ENCODE measurements around the gene GSTA1.
"Not testable (repeated sequence)": the region's sequence is repeated elsewhere in the genome, so short reads cannot be mapped to it uniquely, and the experiment has no call there.

The GSTA1 gene

DNA sequence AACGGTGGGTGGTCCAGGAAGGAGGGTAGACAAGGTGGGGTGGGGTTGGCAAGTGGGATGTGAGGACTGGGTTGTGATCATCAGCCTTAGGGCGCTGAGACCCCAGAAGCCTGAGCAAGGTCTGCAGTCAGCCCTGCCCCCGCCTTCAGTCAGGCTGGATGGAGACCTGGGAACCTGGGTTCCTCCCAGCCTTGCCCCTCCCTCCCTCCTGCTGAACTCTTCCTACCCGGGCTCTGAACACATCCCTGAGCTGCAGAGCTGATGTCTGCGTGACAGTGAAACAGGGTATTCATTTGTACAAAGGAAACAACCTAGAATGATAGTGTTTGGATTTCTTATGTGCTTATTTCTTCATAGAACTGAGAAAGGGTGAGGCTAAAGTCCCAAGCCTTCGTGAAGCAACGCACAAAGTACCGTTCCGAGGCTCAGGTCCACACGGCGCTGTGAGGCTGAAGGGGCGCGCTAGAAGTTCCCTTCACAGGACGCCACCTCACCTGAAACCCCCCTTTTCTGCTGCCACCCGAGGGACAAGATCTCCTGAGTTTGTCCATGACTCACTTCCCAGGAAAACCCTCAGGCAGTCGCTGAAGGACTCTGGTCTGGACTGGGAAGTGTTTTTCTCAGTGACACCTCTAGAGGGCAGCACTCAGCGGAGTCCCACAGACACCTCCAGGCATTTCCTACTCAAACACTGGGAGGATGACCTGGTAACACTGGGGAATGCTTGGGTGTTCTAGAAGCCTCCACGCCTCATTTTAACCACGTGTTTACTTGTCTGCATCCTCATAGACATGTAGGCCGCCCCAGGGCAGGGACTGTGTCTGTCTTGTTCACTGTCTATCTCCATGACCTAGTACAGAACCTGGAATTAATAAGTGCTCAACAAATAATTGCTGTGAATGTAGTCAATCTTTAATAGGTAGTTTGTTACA, 35.8 kb upstream of the GSTA1 start:
- Histone ChIP-seq H3K4me1 (no peaks in the 10 kb centered on the region), H3K27me3 (ENCODE audit: control insufficient read depth, insufficient read depth, low read length) (no peaks in the 10 kb centered on the region), H3K4me3 (ENCODE audit: low read depth, low read length) (no peak overlapping the region), H3K9me3 (ENCODE audit: control insufficient read depth, low read length) (no peaks in the 10 kb centered on the region), H3K36me3 (ENCODE audit: control insufficient read depth, insufficient read depth, low read length) (no peaks in the 10 kb centered on the region), H3K79me2 (no peaks in the 10 kb centered on the region), H2AFZ (peak overlapping the region; percentile 72), H3K27ac (no peak overlapping the region), H3K9ac (no peak overlapping the region), H3K4me2 (ENCODE audit: low read length) (no peak overlapping the region)
- TF ChIP-seq, protein P1, sequence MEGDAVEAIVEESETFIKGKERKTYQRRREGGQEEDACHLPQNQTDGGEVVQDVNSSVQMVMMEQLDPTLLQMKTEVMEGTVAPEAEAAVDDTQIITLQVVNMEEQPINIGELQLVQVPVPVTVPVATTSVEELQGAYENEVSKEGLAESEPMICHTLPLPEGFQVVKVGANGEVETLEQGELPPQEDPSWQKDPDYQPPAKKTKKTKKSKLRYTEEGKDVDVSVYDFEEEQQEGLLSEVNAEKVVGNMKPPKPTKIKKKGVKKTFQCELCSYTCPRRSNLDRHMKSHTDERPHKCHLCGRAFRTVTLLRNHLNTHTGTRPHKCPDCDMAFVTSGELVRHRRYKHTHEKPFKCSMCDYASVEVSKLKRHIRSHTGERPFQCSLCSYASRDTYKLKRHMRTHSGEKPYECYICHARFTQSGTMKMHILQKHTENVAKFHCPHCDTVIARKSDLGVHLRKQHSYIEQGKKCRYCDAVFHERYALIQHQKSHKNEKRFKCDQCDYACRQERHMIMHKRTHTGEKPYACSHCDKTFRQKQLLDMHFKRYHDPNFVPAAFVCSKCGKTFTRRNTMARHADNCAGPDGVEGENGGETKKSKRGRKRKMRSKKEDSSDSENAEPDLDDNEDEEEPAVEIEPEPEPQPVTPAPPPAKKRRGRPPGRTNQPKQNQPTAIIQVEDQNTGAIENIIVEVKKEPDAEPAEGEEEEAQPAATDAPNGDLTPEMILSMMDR (IDR thresholded peaks at IDR 0.05) = peak; percentile 79

DNA sequence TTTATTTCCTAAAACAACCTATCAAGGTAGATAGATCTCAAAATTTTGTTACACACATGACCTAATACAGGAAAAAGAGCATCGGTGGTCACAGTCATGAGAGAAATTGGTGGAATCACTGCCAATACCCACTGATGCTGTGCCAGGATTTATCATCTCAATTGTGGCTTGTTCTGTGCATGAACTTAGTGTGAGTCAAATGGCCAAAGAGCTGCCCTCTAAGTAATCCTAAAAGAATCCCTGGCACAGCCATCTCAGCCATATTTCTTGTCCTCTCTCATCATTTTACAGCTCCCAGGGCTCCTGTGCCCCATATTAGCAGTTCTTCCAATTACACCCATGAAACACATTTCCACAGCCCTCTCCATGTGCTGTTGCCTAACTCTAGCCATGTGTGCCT, 30.9 kb upstream of the GSTA1 start:
- Histone ChIP-seq H3K27me3 (ENCODE audit: control insufficient read depth, insufficient read depth, low read length) (no peaks in the 10 kb centered on the region), H3K27ac (no peak overlapping the region), H3K79me2 (no peaks in the 10 kb centered on the region), H3K4me2 (ENCODE audit: low read length) (no peak overlapping the region), H3K9me3 (ENCODE audit: control insufficient read depth, low read length) (no peaks in the 10 kb centered on the region), H2AFZ (no peak overlapping the region), H3K9ac (no peak overlapping the region), H3K36me3 (ENCODE audit: control insufficient read depth, insufficient read depth, low read length) (no peaks in the 10 kb centered on the region), H3K4me1 (no peaks in the 10 kb centered on the region), H3K4me3 (ENCODE audit: low read depth, low read length) (no peak overlapping the region)
- TF ChIP-seq, protein P1 (IDR thresholded peaks at IDR 0.05) = no peak

DNA sequence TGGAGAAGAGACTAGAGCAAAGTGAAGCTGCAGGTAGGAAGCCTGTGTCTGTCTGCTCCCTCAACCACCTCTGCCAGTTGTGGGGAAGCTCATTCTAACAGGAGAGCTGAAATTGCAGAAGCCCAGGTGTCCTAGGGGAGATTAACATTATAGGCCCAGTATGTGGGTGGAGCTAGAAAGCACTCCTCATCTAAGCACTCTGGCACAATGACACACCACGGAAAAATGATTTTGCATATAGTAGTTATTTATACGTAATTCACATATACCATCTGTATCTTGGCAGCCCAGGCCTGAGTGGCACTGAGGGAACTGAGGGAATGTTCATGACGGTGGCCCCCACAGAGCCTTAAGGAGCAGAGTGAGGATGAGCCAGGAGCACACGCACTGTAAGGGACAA, 27.3 kb upstream of the GSTA1 start:
- not testable (repeated sequence) for H3K27me3 ChIP-seq (ENCODE audit: control insufficient read depth, insufficient read depth, low read length); H3K4me2 ChIP-seq (ENCODE audit: low read length); H3K4me3 ChIP-seq (ENCODE audit: low read depth, low read length); H3K36me3 ChIP-seq (ENCODE audit: control insufficient read depth, insufficient read depth, low read length); H3K9ac ChIP-seq; H3K4me1 ChIP-seq; H3K27ac ChIP-seq; H3K79me2 ChIP-seq; H3K9me3 ChIP-seq (ENCODE audit: control insufficient read depth, low read length); H2AFZ ChIP-seq

DNA sequence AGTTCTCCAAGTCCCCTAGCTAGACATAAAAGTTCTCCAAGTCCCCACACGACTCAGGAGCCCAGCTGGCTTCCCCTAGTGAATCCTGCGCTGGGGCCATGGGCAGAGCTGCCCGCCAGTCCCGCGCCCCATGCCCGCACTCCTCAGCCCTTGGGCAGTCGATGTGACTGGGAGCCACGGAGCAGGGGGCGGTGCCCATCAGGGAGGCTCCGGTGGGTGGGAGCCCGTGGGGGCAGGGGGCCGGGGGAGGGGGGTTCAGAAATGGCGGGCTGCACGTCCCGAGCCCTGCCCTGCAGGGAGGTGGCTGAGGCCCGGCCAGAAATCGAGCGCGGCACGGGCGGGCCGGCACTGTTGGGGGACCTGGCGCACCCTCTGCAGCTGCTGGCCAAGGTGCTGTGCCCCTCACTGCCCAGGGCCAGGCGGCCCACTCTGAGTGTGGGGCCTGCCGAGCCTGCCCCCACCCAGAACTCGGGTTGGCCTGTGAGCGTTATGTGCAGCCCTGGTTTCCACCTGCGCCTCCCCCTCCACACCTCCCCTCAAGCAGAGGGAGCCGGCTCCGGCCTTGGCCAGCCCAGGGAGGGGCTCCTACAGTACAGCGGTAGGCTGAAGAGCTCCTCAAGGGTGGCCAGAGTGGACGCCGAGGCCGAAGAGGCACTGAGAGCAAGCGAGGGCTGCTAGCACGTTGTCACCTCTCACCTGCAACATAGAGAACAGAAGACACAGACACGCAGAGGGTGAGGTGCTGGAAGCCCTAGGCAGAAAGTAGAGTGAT, 25.6 kb upstream of the GSTA1 start:
- no peaks in the 10 kb centered on the region for H3K79me2 ChIP-seq
- no peak overlapping the region for H3K9ac ChIP-seq

DNA sequence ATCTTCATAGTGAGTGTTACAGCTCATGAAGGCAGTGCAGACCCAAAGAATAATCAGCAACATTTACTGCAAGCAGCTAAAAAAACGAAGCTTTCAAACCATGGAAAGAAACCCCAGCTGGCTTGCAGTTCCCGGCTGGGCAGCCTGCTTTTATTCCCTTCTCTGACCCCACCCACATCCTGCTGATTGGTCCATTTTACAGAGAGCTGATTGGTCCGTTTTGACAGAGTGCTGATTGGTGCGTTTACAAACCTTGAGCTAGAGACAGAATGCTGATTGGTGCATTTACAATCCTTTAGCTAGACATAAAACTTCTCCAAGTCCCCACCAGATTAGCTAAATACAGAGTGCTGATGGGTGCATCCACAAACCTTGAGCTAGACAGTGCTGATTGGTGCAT, 25.0 kb upstream of the GSTA1 start:
- H3K4me1 ChIP-seq; H3K27me3 ChIP-seq (ENCODE audit: control insufficient read depth, insufficient read depth, low read length); H3K79me2 ChIP-seq; H2AFZ ChIP-seq; H3K36me3 ChIP-seq (ENCODE audit: control insufficient read depth, insufficient read depth, low read length); H3K27ac ChIP-seq; H3K9ac ChIP-seq; H3K4me3 ChIP-seq (ENCODE audit: low read depth, low read length); H3K4me2 ChIP-seq (ENCODE audit: low read length); H3K9me3 ChIP-seq (ENCODE audit: control insufficient read depth, low read length): not testable (repeated sequence)

More for the DNA sequence above, 25.6 kb upstream of the GSTA1 start:
- H3K4me2 ChIP-seq (ENCODE audit: low read length) = no peak overlapping the region
- H2AFZ ChIP-seq = no peak overlapping the region
- H3K27me3 ChIP-seq (ENCODE audit: control insufficient read depth, insufficient read depth, low read length) = no peaks in the 10 kb centered on the region
- TF ChIP-seq, protein P1 (IDR thresholded peaks at IDR 0.05) = no peak
- H3K4me1 ChIP-seq = no peaks in the 10 kb centered on the region
- H3K27ac ChIP-seq = no peak overlapping the region
- no peaks in the 10 kb centered on the region for H3K9me3 ChIP-seq (ENCODE audit: control insufficient read depth, low read length)
- H3K4me3 ChIP-seq (ENCODE audit: low read depth, low read length) = no peak overlapping the region
- H3K36me3 ChIP-seq (ENCODE audit: control insufficient read depth, insufficient read depth, low read length) = no peaks in the 10 kb centered on the region

DNA sequence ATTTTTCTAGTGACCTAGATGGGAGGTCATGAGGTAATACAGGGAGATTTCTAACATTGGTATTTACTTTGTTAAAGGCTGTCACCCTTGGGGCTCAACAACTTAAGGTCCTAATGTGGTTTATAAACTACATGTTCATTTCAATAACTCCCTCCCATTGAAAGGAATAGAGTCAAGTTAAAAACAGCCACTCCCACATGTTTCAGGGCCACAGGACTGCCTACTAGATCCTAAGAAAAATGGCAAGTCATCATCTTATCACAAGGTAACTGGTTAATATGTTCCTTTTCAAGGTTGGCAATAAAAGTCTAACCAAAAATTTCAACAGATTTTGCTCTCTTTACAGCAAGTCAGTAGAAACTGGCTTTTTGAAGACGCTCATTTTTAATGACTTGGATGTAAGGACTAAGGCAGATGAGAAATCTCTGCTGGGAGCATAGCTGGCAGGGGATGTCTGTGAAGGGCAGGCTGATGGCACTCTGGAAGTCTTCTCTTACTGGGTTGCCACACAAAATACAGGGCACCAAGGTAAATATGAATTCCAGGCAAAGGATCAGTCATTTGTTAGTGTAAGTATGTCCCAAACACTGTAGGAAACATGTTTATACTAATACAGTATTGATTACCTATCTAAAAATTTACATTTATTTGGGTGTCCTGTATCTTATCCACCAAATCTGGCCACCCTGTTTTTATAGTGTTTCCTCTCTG, 23.6 kb upstream of the GSTA1 start:
- H3K4me2 ChIP-seq (ENCODE audit: low read length); H3K36me3 ChIP-seq (ENCODE audit: control insufficient read depth, insufficient read depth, low read length); H3K9ac ChIP-seq; H3K9me3 ChIP-seq (ENCODE audit: control insufficient read depth, low read length); H3K27ac ChIP-seq; H3K27me3 ChIP-seq (ENCODE audit: control insufficient read depth, insufficient read depth, low read length); H2AFZ ChIP-seq; H3K79me2 ChIP-seq; H3K4me3 ChIP-seq (ENCODE audit: low read depth, low read length); H3K4me1 ChIP-seq: not testable (repeated sequence)
